Activated naive CD8-positive, alpha-beta T cell treated with anti-CD3 and anti-CD28 coated beads for 36 hours (primary cell): Measurements from ENCODE around the gene CASP9. TPM values are rescaled to one million over a fixed set of nuclear protein-coding genes. Genes with fewer than 3 reads are reported as not detected.

Experiments used
- DNase-seq: peaks from one replicate; pipeline ENCODE4 v3.0.0; 2021
- H3K27ac Mint-ChIP-seq: one replicate; pipeline ENCODE4 v1.8.0; 2022; ENCODE audit warnings: mild to moderate bottlenecking, moderate library complexity, mixed read lengths
- H3K27me3 Mint-ChIP-seq: one replicate; pipeline ENCODE4 v1.8.0; 2022; ENCODE audit warnings: mild to moderate bottlenecking, mixed read lengths
- H3K36me3 Mint-ChIP-seq: one replicate; pipeline ENCODE4 v1.8.0; 2021; ENCODE audit warnings: mild to moderate bottlenecking, mixed read lengths
- H3K4me1 Mint-ChIP-seq: one replicate; pipeline ENCODE4 v1.8.0; 2021; ENCODE audit warnings: mixed read lengths
- H3K4me3 Mint-ChIP-seq: one replicate; pipeline ENCODE4 v1.8.0; 2022; ENCODE audit warnings: mild to moderate bottlenecking, moderate library complexity, mixed read lengths
- H3K9me3 Mint-ChIP-seq: one replicate; pipeline ENCODE4 v1.8.0; 2022; ENCODE audit warnings: mixed read lengths
- total RNA-seq, 2 experiments: library from RNA; stranded (reverse); gene quantifications; one replicate each; pipeline ENCODE4 v1.2.3, GENCODE V29; 2021

CASP9 gene
- 1 to 10 TPM; 6.5 to 9.1 TPM for total RNA-seq

GRCh38 chr1:15524021-15524282, at the start of gene CASP9:
TSS of gene CASP9 (minus strand) at chr1:15524215. CDS start at chr1:15524200, 15 bp downstream.
- H3K36me3 Mint-ChIP-seq = no peaks in the 10 kb centered on the region
- no peaks in the 10 kb centered on the region for H3K9me3 Mint-ChIP-seq
- H3K27me3 Mint-ChIP-seq = no peaks in the 10 kb centered on the region
- peaks cover 42% of the 10 kb centered on the region for H3K4me1 Mint-ChIP-seq
- peak within 1 kb of the TSS; percentile 98 for H3K27ac Mint-ChIP-seq
- H3K4me3 Mint-ChIP-seq = peak within 1 kb of the TSS; percentile 85
- no peak for DNase-seq

GRCh38 chr1:15573477-15573876, 49.5 kb upstream of the CASP9 start:
- H3K4me3 Mint-ChIP-seq = no peak overlapping the region
- H3K9me3 Mint-ChIP-seq = no peaks in the 10 kb centered on the region
- H3K36me3 Mint-ChIP-seq = peaks cover 16% of the 10 kb centered on the region
- no peak overlapping the region for H3K27ac Mint-ChIP-seq
- H3K27me3 Mint-ChIP-seq = no peaks in the 10 kb centered on the region
- peaks cover 12% of the 10 kb centered on the region for H3K4me1 Mint-ChIP-seq
- DNase-seq = no peak

GRCh38 chr1:15571266-15571665, 47.3 kb upstream of the CASP9 start:
- Mint-ChIP-seq H3K4me1 (no peaks in the 10 kb centered on the region), H3K9me3 (no peaks in the 10 kb centered on the region), H3K27ac (peak overlapping the region; percentile 9), H3K36me3 (peaks cover 11% of the 10 kb centered on the region), H3K4me3 (no peak overlapping the region), H3K27me3 (no peaks in the 10 kb centered on the region)
- no peak for DNase-seq

GRCh38 chr1:15570861-15571260, 46.8 kb upstream of the CASP9 start:
- no peaks in the 10 kb centered on the region for H3K4me1 Mint-ChIP-seq
- H3K27ac Mint-ChIP-seq = no peak overlapping the region
- no peak overlapping the region for H3K4me3 Mint-ChIP-seq
- H3K9me3 Mint-ChIP-seq = no peaks in the 10 kb centered on the region
- H3K27me3 Mint-ChIP-seq = no peaks in the 10 kb centered on the region
- H3K36me3 Mint-ChIP-seq = peaks cover 11% of the 10 kb centered on the region
- no peak for DNase-seq

GRCh38 chr1:15568387-15569073, 44.5 kb upstream of the CASP9 start:
- H3K27ac Mint-ChIP-seq = peak overlapping the region; percentile 21
- no peak for DNase-seq

GRCh38 chr1:15559189-15559810, 35.3 kb upstream of the CASP9 start:
- no peak for DNase-seq
- no peak overlapping the region for H3K4me3 Mint-ChIP-seq
- peaks cover 7% of the 10 kb centered on the region for H3K36me3 Mint-ChIP-seq
- no peaks in the 10 kb centered on the region for H3K27me3 Mint-ChIP-seq
- no peak overlapping the region for H3K27ac Mint-ChIP-seq
- H3K9me3 Mint-ChIP-seq = no peaks in the 10 kb centered on the region
- H3K4me1 Mint-ChIP-seq = no peaks in the 10 kb centered on the region

More at GRCh38 chr1:15568387-15569073, 44.5 kb upstream of the CASP9 start:
- Mint-ChIP-seq H3K36me3 (peaks cover 12% of the 10 kb centered on the region), H3K4me1 (no peaks in the 10 kb centered on the region), H3K4me3 (no peak overlapping the region), H3K27me3 (no peaks in the 10 kb centered on the region), H3K9me3 (no peaks in the 10 kb centered on the region)

GRCh38 chr1:15558516-15558915, 34.5 kb upstream of the CASP9 start:
- H3K4me1 Mint-ChIP-seq = no peaks in the 10 kb centered on the region
- peaks cover 6% of the 10 kb centered on the region for H3K36me3 Mint-ChIP-seq
- no peak overlapping the region for H3K27ac Mint-ChIP-seq
- H3K27me3 Mint-ChIP-seq = no peaks in the 10 kb centered on the region
- no peak overlapping the region for H3K4me3 Mint-ChIP-seq
- DNase-seq = no peak
- H3K9me3 Mint-ChIP-seq = no peaks in the 10 kb centered on the region

- Mint-ChIP-seq H3K4me3 (no peak overlapping the region), H3K27ac (no peak overlapping the region), H3K36me3 (peaks cover 6% of the 10 kb centered on the region), H3K9me3 (no peaks in the 10 kb centered on the region), H3K27me3 (no peaks in the 10 kb centered on the region), H3K4me1 (no peaks in the 10 kb centered on the region)
- no peak for DNase-seq
Measured at GRCh38 chr1:15557594-15557993, 33.6 kb upstream of the CASP9 start.

GRCh38 chr1:15557008-15557407, 33.0 kb upstream of the CASP9 start:
- Mint-ChIP-seq H3K27me3 (no peaks in the 10 kb centered on the region), H3K36me3 (peaks cover 3% of the 10 kb centered on the region), H3K4me1 (no peaks in the 10 kb centered on the region), H3K9me3 (no peaks in the 10 kb centered on the region), H3K4me3 (no peak overlapping the region), H3K27ac (no peak overlapping the region)
- no peak for DNase-seq

- H3K4me3 Mint-ChIP-seq = no peak overlapping the region
- no peaks in the 10 kb centered on the region for H3K27me3 Mint-ChIP-seq
- peaks cover 10% of the 10 kb centered on the region for H3K36me3 Mint-ChIP-seq
- DNase-seq = no peak
- no peak overlapping the region for H3K27ac Mint-ChIP-seq
- no peaks in the 10 kb centered on the region for H3K9me3 Mint-ChIP-seq
- H3K4me1 Mint-ChIP-seq = no peaks in the 10 kb centered on the region
Measured at GRCh38 chr1:15550573-15550972, 26.6 kb upstream of the CASP9 start.

- H3K4me3 Mint-ChIP-seq = no peak overlapping the region
- no peak overlapping the region for H3K27ac Mint-ChIP-seq
- H3K4me1 Mint-ChIP-seq = no peaks in the 10 kb centered on the region
- H3K9me3 Mint-ChIP-seq = no peaks in the 10 kb centered on the region
- H3K36me3 Mint-ChIP-seq = peaks cover 16% of the 10 kb centered on the region
- H3K27me3 Mint-ChIP-seq = no peaks in the 10 kb centered on the region
- DNase-seq = no peak
Measured at GRCh38 chr1:15546641-15547040, 22.6 kb upstream of the CASP9 start.

GRCh38 chr1:15543589-15544568, 19.9 kb upstream of the CASP9 start:
- Mint-ChIP-seq H3K27ac (no peak overlapping the region), H3K4me3 (no peak overlapping the region), H3K4me1 (no peaks in the 10 kb centered on the region), H3K27me3 (no peaks in the 10 kb centered on the region), H3K9me3 (no peaks in the 10 kb centered on the region), H3K36me3 (peaks cover 19% of the 10 kb centered on the region)
- no peak for DNase-seq

- H3K27me3 Mint-ChIP-seq = no peaks in the 10 kb centered on the region
- no peak overlapping the region for H3K4me3 Mint-ChIP-seq
- H3K36me3 Mint-ChIP-seq = peaks cover 22% of the 10 kb centered on the region
- no peak for DNase-seq
- H3K4me1 Mint-ChIP-seq = no peaks in the 10 kb centered on the region
- H3K27ac Mint-ChIP-seq = no peak overlapping the region
- H3K9me3 Mint-ChIP-seq = no peaks in the 10 kb centered on the region
Measured at GRCh38 chr1:15543251-15543588, 19.2 kb upstream of the CASP9 start.

GRCh38 chr1:15542388-15543250, 18.6 kb upstream of the CASP9 start:
- no peaks in the 10 kb centered on the region for H3K9me3 Mint-ChIP-seq
- no peaks in the 10 kb centered on the region for H3K27me3 Mint-ChIP-seq
- no peak overlapping the region for H3K27ac Mint-ChIP-seq
- no peaks in the 10 kb centered on the region for H3K4me1 Mint-ChIP-seq
- no peak for DNase-seq
- H3K4me3 Mint-ChIP-seq = no peak overlapping the region
- peaks cover 19% of the 10 kb centered on the region for H3K36me3 Mint-ChIP-seq
